HL-60/S4 treated with phorbol 12-myristate 13-acetate at 8.2 ng/mL for 4 days and 3 days (cell line): ENCODE results near the gene PRPF6.
"Not testable (repeated sequence)": the region's sequence is repeated elsewhere in the genome, so short reads cannot be mapped to it uniquely, and the experiment has no call there.

Experiments
- in situ Hi-C: fragments of 300-500 bp; cut with MboI; formaldehyde crosslinking; loops from 2 replicates; pipeline ENCODE4 v1.15.0; 2022; ENCODE audit warnings: low sequenced_read_pairs

Gene PRPF6

GRCh38 chr20:64009811-64010387 is 29.0 kb downstream of the PRPF6 start:
- in situ Hi-C loops: no loop called here

GRCh38 chr20:64010711-64011237 is 29.8 kb downstream of the PRPF6 start:
- in situ Hi-C loops: no loop called here

- in situ Hi-C loops: no loop called here
Observed at GRCh38 chr20:64011366-64011779, 30.4 kb downstream of the PRPF6 start.

- in situ Hi-C loops: not testable (repeated sequence)
Observed at GRCh38 chr20:64012385-64013154, 31.6 kb downstream of the PRPF6 start.

GRCh38 chr20:64015635-64016034 is 34.7 kb downstream of the PRPF6 start:
- in situ Hi-C loops: no loop called here

GRCh38 chr20:64021124-64021975 is 40.4 kb downstream of the PRPF6 start:
- in situ Hi-C loops: no loop called here

- in situ Hi-C loops: no loop called here
Observed at GRCh38 chr20:64022671-64023360, 41.9 kb downstream of the PRPF6 start.

GRCh38 chr20:64023361-64024140 is 42.6 kb downstream of the PRPF6 start:
- in situ Hi-C loops: no loop called here

- in situ Hi-C loops: no loop called here
Observed at GRCh38 chr20:64024141-64024990, 43.4 kb downstream of the PRPF6 start.

- in situ Hi-C loops: no loop called here
Observed at GRCh38 chr20:64025101-64025825, 44.3 kb downstream of the PRPF6 start.

GRCh38 chr20:64025826-64026412 is 45.0 kb downstream of the PRPF6 start:
- in situ Hi-C loops: no loop called here

- in situ Hi-C loops: no loop called here
Observed at GRCh38 chr20:64027981-64028685, 47.2 kb downstream of the PRPF6 start.

- in situ Hi-C loops: no loop called here
Observed at GRCh38 chr20:64029293-64030117, 48.6 kb downstream of the PRPF6 start.

GRCh38 chr20:64030371-64031134 is 49.6 kb downstream of the PRPF6 start:
- in situ Hi-C loops: no loop called here

GRCh38 chr20:64031822-64032314 is 50.9 kb downstream of the PRPF6 start:
- in situ Hi-C loops: no loop called here
